Measurements from ENCODE around the gene ATG9B.

GRCh38 chr7:150977382-150978125 lies 46.7 kb downstream of the ATG9B start:
- no peak for TF ChIP-seq YY1 (IDR thresholded peaks at IDR 0.05; ENCODE audit: borderline replicate concordance in 1 of 3, control insufficient read depth in 1 of 3, extremely low read depth in 1 of 3, insufficient read depth in 3 of 3, insufficient read length in 1 of 3, insufficient replicate concordance in 2 of 3, low read depth in 1 of 3, low read length in 2 of 3)
- TF ChIP-seq THRA (IDR thresholded peaks at IDR 0.05), result no peak
- no peak for TF ChIP-seq EP300 (IDR thresholded peaks at IDR 0.05; ENCODE audit: low read length)
- no peak for TF ChIP-seq U2AF1 (optimal IDR thresholded peaks at IDR 0.05; ENCODE audit: low read depth, low read length)
- TF ChIP-seq GTF3C2 (IDR thresholded peaks at IDR 0.05; ENCODE audit: borderline replicate concordance, extremely low read depth, insufficient read length), result no peak
- TF ChIP-seq IRF2 (CRISPR knock-in tag; IDR thresholded peaks at IDR 0.05), result no peak
- TF ChIP-seq POLR2AphosphoS5 (IDR thresholded peaks at IDR 0.05; ENCODE audit: control insufficient read depth, insufficient read depth, low read depth, low read length), result no peak
- no peak for TF ChIP-seq MGA (IDR thresholded peaks at IDR 0.05)
